Pancreas (tissue), 10 donors: ENCODE data around the gene MAGI1. TPM values are rescaled to one million over a fixed set of nuclear protein-coding genes. Genes with fewer than 3 reads are reported as not detected.
A peak's percentile ranks its signal among the peaks of the same experiment; 100 is the strongest.

Source experiments
- ATAC-seq, 4 donors: fragments of 200-7000 bp; cut with Tn5 transposase; one replicate each; pipeline versions ENCODE4 v1.8.0 to v1.9.1; 2020; ENCODE audit warnings: mild to moderate bottlenecking in 4 of 4, moderate library complexity in 4 of 4
- DNase-seq, 6 donors: peaks; one replicate each; pipeline ENCODE4 v3.0.0-alpha.2; 2020
- FAIRE-seq: peaks from 2 replicates; lab custom pipeline; 2012; peaks lifted over from hg19 to GRCh38; lab: Jason Lieb, UNC
- H3K27ac ChIP-seq, 4 donors: fragments of 200-600 bp; sonication (generic); 1 replicate in 3 of 4; 2 replicates in 1 of 4; pipeline versions ENCODE4 v1.5.0 to v1.8.0; 2020
- H3K27me3 ChIP-seq, 4 donors: fragments of 200-600 bp; one replicate each; pipeline ENCODE4 v1.8.0; 2021
- H3K36me3 ChIP-seq, 3 donors: fragments of 200-600 bp; sonication (generic) in 1 of 3; one replicate each; pipeline versions ENCODE4 v1.5.0 to v1.8.0; 2020 to 2021
- H3K4me1 ChIP-seq, 3 donors: fragments of 200-600 bp; one replicate each; pipeline ENCODE4 v1.8.0; 2021
- H3K4me3 ChIP-seq, 4 donors: fragments of 200-600 bp; sonication (generic) in 2 of 4; one replicate each; pipeline versions ENCODE4 v1.5.0 to v1.8.0; 2020 to 2021
- H3K9me3 ChIP-seq, 4 donors: fragments of 200-600 bp; one replicate each; pipeline ENCODE4 v1.8.0; 2021
- CTCF ChIP-seq, 4 donors: fragments of 200-600 bp; sonication (generic) in 3 of 4; IDR thresholded peaks; one replicate each; pipeline versions ENCODE4 v1.5.0 to v1.8.0; 2021; ENCODE audit warnings: antibody characterized with exemption in 4 of 4
- WGBS, 2 donors: extraction: QIAGEN DNeasy Blood & Tissue Kit; methylation state at CpG; one replicate each; pipeline ENCODE4 v1.1.7; 2013; 5-methylcytosine and 5-hydroxymethylcytosine counted together
- intact Hi-C, 3 donors: fragments of 100-400 bp; cut with DNase I; formaldehyde crosslinking; loops; one replicate each; pipeline versions ENCODE4 v1.11.1 to v1.14.2; 2022
- polyA plus RNA-seq, 2 donors: library from polyadenylated mRNA; stranded (reverse); fragments of 200-250 nt; gene quantifications; one replicate each; pipeline ENCODE4 v1.2.3, GENCODE V29; 2013
- total RNA-seq, 6 donors: library from RNA; stranded (reverse); fragmentation: NEBNext Ultra II Directional in 4 of 6; extraction: Animal tissue kit (Norgen Biotek cat#: 25700) in 4 of 6; gene quantifications; one replicate each; pipeline versions ENCODE4 v1.2.1 to v1.2.4, GENCODE V29; 2021 to 2023
- donor health status: healthy with polysubstance abuse.
- donor health status: DM: no; HTN: no; CAD: no; lungs with moderate emphysema.
- donor health status: DM: no; HTN: no; CAD: no.
- donor health status: control.
- donor health status: control.
- donor health status: Bipolar disorder and iron deficiency.
- donor health status: DM: yes; HTN: yes; CAD: no.
- donor health status: DM: no; HTN: no; CAD: no.
- donor health status: DM: no; HTN: no; CAD: no.
- donor health status: DM: yes; HTN: yes; CAD: no.

MAGI1 gene
- total and polyA plus RNA-seq, 8 donors: 19.7 to 45.1 (median 28.0) TPM

DNA sequence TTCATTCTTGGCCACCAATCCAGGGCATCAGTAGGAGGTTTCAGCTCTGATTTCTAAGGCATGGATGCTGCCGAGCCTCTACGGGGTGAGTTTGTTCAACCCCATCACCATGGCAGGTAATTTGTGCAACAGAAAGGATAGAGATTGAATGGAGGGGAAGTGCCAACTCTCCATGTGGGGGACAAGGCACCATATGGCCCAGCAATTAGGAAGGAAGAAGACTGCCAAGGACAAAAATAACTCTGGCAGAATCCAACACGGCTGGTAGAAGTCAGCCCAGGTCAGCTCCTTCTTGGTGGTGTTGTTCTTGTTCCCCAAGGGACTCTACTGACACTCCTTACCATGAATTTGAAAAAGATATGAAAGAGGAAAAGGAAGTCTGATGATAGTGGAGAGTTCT, 503.9 kb downstream of the MAGI1 start:
- 85 to 91% methylated on average over 3 of the region's 3 CpGs for WGBS, 2 donors
- Histone ChIP-seq H3K4me1 (no peaks in the 10 kb centered on the region), H3K36me3 (no peaks in the 10 kb centered on the region), H3K9me3 (no peaks in the 10 kb centered on the region), H3K4me3 (no peak overlapping the region), H3K27ac (no peak overlapping the region), H3K27me3 (no peaks in the 10 kb centered on the region)
- TF ChIP-seq CTCF (IDR thresholded peaks at IDR 0.05): no peak
- ATAC-seq: peak in 2 of 4 donors; percentile 16 to 40
- intact Hi-C loops: no loop called here
- DNase-seq: no peak
- FAIRE-seq: no peak

GRCh38 chr3:65532749-65533148, 506.0 kb downstream of the MAGI1 start:
- Histone ChIP-seq H3K4me3 (no peak overlapping the region), H3K36me3 (no peaks in the 10 kb centered on the region), H3K27me3 (no peaks in the 10 kb centered on the region), H3K9me3 (no peaks in the 10 kb centered on the region), H3K27ac (no peak overlapping the region), H3K4me1 (no peaks in the 10 kb centered on the region)
- no peak for TF ChIP-seq CTCF (IDR thresholded peaks at IDR 0.05)
- FAIRE-seq: no peak
- ATAC-seq: no peak
- WGBS, 2 donors: 88 to 94% methylated on average over 6 of the region's 6 CpGs
- no peak for DNase-seq
- intact Hi-C loops: no loop called here

DNA sequence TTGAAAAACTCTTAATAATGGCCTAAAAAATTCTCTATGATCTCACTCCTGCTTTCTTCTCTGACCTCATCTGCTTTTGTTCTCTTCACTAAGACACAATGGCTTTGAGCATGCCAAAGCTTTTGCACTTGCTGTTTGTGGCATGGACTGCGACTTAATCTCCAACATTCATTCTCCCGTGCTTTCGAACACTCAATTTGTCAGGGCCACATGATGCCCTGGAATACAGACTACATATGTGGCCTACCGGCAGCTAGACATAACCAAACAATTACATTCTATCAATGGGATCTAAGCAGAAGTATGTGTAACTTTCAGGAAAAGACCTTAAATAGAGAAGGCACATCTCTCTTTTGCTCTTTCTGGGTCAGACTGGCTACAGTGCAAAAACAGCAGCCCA, 506.5 kb downstream of the MAGI1 start:
- FAIRE-seq (no peak), ATAC-seq (no peak), DNase-seq (no peak)
- Histone ChIP-seq H3K36me3 (no peaks in the 10 kb centered on the region), H3K27ac (no peak overlapping the region), H3K4me3 (no peak overlapping the region), H3K9me3 (no peaks in the 10 kb centered on the region), H3K4me1 (no peaks in the 10 kb centered on the region), H3K27me3 (no peaks in the 10 kb centered on the region)
- intact Hi-C loops: no loop called here
- TF ChIP-seq CTCF (IDR thresholded peaks at IDR 0.05): no peak
- 94 to 96% methylated on average over 4 of the region's 4 CpGs for WGBS, 2 donors

- DNase-seq (no peak), FAIRE-seq (no peak), ATAC-seq (no peak)
- no peak overlapping the region for H3K27ac ChIP-seq
- no peak overlapping the region for H3K4me3 ChIP-seq
- H3K27me3 ChIP-seq: no peaks in the 10 kb centered on the region
- no peaks in the 10 kb centered on the region for H3K4me1 ChIP-seq
- H3K36me3 ChIP-seq: no peaks in the 10 kb centered on the region
- no peak for TF ChIP-seq CTCF (IDR thresholded peaks at IDR 0.05)
- no peaks in the 10 kb centered on the region for H3K9me3 ChIP-seq
- intact Hi-C loops: no loop called here
- WGBS, 2 donors: 78 to 81% methylated on average over 1 of the region's 1 CpG
Measured at GRCh38 chr3:65531499-65531898, 507.2 kb downstream of the MAGI1 start.

DNA sequence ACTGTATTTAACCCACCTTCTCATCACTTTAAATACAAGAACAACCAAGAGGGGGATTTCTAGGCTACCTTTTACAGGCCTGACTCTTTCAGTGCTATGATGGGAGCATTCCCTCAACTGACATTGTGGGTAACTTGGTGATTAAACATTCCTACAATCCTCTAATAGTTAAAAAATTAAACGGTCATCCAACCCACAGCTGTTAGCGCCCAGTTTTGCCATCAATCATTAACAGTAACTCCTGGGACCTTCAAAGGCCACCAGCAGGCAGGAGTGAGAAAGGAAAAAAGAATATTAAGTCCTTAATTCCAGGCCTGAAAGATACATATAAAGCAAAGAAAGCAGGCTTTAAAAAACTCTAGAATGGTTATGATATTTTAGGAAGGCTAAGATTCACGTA, 512.1 kb downstream of the MAGI1 start:
- DNase-seq (no peak), ATAC-seq (peak in 1 of 4 donors; percentile 45), FAIRE-seq (no peak)
- Histone ChIP-seq H3K4me3 (no peak overlapping the region), H3K27me3 (no peaks in the 10 kb centered on the region), H3K27ac (no peak overlapping the region), H3K36me3 (no peaks in the 10 kb centered on the region), H3K9me3 (no peaks in the 10 kb centered on the region), H3K4me1 (no peaks in the 10 kb centered on the region)
- intact Hi-C loops: no loop called here
- 53 to 64% methylated on average over 3 of the region's 3 CpGs for WGBS, 2 donors
- TF ChIP-seq CTCF (IDR thresholded peaks at IDR 0.05): no peak
